ENCODE data around the gene PTPRD.

Gene PTPRD

GRCh38 chr9:10612641-10613398 lies at the start of gene PTPRD:
Gene PTPRD (minus strand): TSS chr9:10613002.
- no peak for DNase-seq (ENCODE audit: low read depth in 2 of 3, low spot score in 1 of 3)

DNA sequence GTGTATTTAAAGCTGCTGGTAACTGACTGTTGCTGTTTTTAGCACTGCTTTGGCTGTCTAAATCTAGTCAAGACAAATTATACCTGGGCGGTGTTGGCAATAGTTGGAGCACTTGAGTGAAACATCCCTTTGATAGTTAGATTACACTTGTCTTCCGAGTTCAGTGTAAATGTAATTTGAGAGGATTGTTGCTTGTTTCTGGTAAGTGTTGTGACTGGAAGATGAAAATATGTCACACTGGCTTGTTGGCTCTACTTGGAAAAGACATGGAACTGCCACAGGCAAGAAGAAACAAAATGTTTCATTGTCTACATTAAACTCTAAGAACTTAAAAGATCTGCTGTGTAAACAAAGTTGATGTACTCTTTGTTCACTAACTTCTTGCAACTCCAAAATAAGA lies 49.2 kb upstream of the PTPRD start:
- DNase-seq (ENCODE audit: low read depth in 2 of 3, low spot score in 1 of 3): no peak

DNA sequence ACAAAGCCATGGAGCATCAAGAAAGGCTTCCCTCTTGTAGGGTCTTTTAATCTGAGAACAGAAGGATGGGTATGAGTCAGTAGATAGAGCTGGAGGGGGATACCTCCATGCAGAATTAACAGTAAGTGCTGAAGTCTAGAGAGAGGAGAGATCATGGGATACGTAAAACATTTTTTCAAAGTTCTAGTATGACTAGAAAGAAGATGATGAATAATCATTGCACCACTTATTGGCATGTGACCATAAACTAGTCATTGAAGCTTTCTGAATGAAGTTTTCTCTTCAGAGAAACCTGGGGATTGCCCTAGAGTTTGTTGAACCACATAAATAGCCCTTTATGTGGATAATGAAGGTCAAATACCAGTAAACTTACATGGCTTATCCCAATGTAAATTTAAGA lies 48.6 kb upstream of the PTPRD start:
- no peak for DNase-seq (ENCODE audit: low read depth in 2 of 3, low spot score in 1 of 3)

DNA sequence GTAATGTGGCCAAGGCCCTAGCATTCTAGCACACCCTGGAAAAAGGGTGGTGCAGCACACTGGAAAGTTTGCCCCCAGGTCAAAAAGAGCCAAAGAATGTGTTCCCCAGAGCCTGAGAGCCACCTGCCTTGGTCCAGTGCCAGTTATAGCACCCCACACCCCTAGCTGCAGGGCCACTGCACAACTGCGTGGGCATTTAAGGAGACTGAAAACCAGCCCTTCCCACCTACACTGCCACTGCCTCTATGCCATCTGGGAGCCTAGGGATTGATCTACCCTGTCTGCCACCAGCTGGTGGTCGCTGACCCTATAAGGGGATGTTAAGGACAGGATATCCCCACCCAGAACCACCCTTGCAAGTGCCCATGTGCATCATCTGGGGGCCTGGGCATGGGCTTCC lies 38.2 kb upstream of the PTPRD start:
- no peak for DNase-seq (ENCODE audit: low read depth in 2 of 3, low spot score in 1 of 3)

GRCh38 chr9:10649076-10649475 lies 36.3 kb upstream of the PTPRD start:
- no peak for DNase-seq (ENCODE audit: low read depth in 2 of 3, low spot score in 1 of 3)

GRCh38 chr9:10633785-10634184 lies 21.0 kb upstream of the PTPRD start:
- DNase-seq (ENCODE audit: low read depth in 2 of 3, low spot score in 1 of 3): no peak

DNA sequence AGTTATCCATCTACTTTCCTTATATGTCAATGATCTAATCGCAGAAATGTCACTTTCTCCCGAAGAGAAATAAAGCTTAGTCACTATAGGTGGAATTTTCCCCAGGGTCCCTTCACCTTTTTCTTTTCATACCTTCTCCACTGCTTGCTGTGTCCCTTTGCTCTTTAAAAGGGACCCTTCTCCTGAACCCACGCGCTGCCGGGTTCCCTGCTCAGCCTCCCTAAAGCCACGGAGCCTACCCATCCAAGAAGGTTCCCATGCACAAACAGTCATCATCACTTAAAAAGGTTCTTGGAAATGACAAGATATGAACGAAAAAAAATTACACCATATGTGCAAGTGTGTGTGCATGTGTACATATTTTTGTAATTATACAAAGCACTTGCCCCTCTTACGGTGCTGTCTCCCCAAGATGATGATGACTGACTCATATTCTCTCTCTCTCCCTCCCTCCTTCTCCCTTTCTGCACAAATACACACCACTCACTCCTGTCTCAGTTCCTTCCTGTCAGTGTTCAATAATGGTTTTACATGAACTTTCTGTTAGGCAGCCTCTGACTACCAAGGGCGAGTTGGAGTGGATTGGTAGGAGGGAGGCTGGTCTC lies 1.5 kb upstream of the PTPRD start:
- no peak for DNase-seq (ENCODE audit: low read depth in 2 of 3, low spot score in 1 of 3)

GRCh38 chr9:10613419-10613818 lies 617 bp upstream of the PTPRD start:
- DNase-seq (ENCODE audit: low read depth in 2 of 3, low spot score in 1 of 3): no peak

- DNase-seq (ENCODE audit: low read depth in 2 of 3, low spot score in 1 of 3): no peak
These were observed 7.4 kb downstream of the PTPRD start for GRCh38 chr9:10605388-10605787.

DNA sequence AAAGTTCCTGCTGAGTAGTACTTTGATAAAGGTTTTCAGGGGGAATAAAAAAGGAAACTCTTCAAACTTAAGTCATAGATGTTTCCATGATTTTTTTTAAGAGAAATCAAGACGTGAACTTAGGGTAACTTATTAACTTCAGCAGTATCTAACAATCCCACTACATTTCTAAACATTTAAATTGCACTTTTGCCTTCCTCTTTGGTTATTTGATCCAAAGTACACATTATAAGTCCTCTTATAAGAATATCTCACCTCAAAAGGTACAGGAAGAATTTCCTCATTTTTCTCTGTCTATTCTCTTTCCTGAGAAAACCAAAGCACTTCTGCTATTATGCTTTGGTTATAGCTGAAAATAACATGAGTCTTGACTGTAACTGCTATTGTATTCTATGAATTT lies 7.9 kb downstream of the PTPRD start:
- no peak for DNase-seq (ENCODE audit: low read depth in 2 of 3, low spot score in 1 of 3)

DNA sequence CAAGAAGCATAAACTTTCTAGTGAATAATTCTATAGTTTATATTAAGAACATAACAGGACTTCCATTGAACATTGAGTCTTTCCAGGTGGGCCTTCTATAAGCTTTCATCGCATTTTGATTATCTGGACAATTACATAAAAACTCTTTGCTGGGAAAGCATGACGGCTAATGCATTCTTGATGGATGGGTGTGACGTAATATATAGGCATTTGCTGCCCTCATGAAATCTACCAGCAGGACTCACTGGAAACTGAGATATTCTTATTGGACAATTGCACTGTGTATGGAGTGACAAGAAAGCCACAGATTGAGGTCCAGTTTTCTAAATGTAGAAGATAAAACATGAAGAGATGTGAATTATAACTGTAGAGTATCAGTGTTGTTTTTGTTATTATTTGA lies 15.0 kb downstream of the PTPRD start:
- no peak for DNase-seq (ENCODE audit: low read depth in 2 of 3, low spot score in 1 of 3)

DNA sequence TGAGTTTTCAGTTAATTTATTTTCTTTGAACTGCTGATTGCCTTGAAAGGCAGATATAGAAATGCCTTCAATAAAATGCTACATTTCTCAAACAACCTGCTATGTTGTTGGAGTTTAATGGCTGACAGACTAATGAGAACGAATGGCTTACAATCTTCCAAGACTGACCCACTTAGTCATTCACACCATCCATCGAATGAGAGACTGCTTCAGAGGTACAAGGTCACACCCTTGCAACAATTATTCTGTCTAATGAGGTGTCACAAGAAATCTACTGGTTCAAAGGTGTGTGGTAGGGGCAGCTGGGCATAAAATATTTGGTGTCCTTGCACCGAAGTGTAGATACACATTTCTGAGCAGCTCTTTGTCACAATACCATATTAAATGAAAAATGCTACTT lies 18.3 kb downstream of the PTPRD start:
- DNase-seq (ENCODE audit: low read depth in 2 of 3, low spot score in 1 of 3): no peak

DNA sequence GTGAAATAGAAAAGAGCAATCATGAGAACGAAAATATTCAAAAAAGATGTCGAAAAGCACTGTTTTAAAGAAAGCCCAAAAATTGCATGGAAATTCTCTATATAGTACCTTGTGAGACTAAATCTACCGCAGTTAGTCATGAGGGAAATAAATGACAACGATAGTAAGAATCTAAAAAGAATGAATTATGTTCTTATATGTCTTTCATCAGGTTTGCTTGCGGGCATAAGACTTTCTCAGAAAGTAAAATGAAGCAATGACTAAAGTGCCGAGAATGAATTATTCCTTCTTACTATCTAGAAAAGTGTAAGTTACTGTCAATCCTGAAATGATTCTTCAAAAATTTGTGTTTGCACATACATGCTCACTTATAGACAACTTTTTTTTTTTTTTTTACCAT lies 26.4 kb downstream of the PTPRD start:
- DNase-seq (ENCODE audit: low read depth in 2 of 3, low spot score in 1 of 3): no peak

DNA sequence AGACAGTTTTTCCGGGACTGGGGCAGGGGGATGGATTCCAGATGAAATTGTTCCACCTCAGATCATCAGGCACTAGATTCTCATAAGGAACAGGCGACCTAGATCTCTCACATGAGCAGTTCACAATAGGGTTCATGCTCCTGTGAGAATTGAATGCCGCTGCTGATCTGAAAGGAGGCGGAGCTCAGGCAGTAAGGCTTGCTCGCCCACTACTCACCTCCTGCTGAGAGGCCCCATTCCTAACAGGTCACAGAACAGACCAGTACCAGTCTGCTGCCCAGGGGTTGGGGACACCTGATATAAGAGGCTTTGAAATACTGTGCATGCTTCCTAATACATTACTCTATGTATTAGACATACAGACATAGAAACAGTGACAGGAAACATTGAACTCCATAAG lies 41.1 kb downstream of the PTPRD start:
- DNase-seq (ENCODE audit: low read depth in 2 of 3, low spot score in 1 of 3): no peak

GRCh38 chr9:10566848-10567247 lies 46.0 kb downstream of the PTPRD start:
- DNase-seq (ENCODE audit: low read depth in 2 of 3, low spot score in 1 of 3): no peak

GRCh38 chr9:10562581-10563343 lies 50.0 kb downstream of the PTPRD start:
- no peak for DNase-seq (ENCODE audit: low read depth in 2 of 3, low spot score in 1 of 3)

- DNase-seq (ENCODE audit: low read depth in 2 of 3, low spot score in 1 of 3): no peak
These were observed 64.5 kb downstream of the PTPRD start for GRCh38 chr9:10548348-10548747.

GRCh38 chr9:10538073-10538472 lies 74.7 kb downstream of the PTPRD start:
- DNase-seq (ENCODE audit: low read depth in 2 of 3, low spot score in 1 of 3): no peak

DNA sequence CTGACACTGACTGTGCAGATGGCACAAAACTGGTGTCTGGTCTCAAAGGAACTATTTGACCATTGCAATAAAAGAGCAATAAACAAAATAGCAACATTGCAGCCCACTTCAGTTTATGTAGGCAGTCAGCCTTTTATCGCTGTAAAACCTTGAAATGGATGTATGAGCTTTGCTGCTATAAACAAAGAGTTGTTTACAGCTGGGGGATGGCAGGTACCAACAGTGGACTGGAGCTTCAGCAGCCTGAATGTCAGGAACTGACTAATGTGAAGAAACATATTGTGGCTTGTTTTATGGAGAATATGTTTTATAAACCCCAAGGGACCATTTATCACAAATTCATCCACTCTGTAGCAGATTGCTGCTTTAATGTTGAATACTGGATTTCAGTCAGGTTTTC lies 78.0 kb downstream of the PTPRD start:
- DNase-seq (ENCODE audit: low read depth in 2 of 3, low spot score in 1 of 3): no peak

- no peak for DNase-seq (ENCODE audit: low read depth in 2 of 3, low spot score in 1 of 3)
These were observed 86.8 kb downstream of the PTPRD start for GRCh38 chr9:10525972-10526371.

DNA sequence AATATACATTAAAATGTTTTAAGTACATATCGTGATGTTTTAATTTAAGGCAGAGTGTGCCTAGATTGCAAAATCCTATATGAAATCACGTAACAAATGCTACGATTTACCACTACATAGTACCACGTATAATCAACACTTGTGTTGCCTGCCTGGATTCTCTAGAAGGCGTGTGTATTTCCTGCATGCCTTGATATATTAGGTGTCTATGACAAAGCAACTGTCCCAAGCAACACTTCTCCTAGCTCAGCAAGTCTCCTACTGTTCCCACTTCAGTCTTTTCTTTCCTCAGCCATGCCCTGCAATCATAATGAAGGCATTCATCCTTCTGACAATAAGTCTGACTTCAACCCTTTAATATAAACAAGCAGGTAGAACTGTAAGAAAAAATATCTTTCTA lies 89.6 kb downstream of the PTPRD start:
- no peak for DNase-seq (ENCODE audit: low read depth in 2 of 3, low spot score in 1 of 3)

DNA sequence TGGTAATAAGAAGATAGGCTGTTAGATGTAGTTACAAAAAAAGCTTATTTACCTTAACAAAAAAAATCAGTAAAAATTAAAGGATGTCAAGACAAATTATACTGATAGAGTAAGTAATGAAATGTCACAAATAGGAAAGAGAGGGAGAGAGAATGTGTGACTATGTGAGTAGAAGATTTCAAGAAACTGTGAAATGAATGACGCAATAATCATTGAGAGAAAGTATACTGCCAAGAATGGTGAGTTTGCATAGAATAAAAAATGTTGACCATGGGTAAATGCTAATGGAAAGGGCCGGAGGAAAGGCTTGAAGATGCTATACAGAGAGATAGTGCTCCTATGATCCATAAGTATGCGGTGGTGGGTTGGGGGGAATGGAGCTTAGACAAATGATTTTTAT lies 100.7 kb downstream of the PTPRD start:
- no peak for DNase-seq (ENCODE audit: low read depth in 2 of 3, low spot score in 1 of 3)
